ENCODE data around the gene CTDNEP1.

DNA sequence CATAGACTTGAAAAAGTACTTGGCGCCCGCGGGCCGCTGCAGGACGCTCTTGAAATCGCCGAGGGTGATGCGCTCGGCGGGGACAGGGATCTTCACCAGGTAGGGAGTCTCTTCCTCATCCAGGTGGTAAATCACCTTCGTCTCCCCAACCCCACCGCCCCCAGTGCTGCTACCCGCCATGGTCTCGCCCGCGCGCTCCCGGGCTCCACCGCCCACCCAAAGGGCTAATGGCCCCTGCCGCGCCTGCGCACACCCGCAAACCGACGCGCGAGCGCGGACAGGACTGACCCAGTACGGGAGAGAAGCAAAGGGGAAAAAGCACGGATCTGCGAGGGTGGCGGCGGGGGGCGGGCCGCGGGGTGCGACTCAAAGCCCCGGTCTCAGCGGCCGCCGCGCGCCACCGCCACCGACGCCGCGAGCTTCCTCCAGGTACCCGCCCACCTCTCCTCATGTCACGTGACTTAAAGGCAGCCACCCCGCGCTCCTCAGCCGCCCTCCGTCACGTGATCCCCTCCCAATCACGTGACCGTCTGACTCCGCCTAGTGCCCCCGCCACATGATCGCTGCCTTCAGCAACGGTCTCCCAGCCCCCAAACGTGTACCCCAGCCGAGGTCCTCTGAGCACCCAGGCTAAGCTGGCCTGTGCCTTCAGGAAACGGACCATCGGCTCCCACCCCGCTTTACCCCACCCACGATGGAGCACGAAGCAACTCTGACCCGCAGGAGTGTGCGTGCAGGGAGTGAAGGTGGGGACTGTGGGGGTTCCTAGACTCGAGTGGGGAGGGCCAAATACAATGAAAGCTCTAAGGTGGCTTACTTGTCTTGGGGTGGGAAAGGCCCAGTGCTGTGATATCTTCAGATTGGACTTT lies 17.2 kb downstream of the CTDNEP1 start, which contains the start of gene DVL2:
- TF ChIP-seq RFX5 (IDR thresholded peaks at IDR 0.05): no peak
- 0 out of 5 replicates have a peak, but pooled peaks of 1 of the 2 experiments have one; percentile 13 for TF ChIP-seq RAD21 (conservative IDR thresholded peaks at IDR 0.05 in 1 of 2, IDR thresholded peaks at IDR 0.05 in 1 of 2)
- TF ChIP-seq CBX8 (IDR thresholded peaks at IDR 0.05): no peak
- TF ChIP-seq, protein P1, sequence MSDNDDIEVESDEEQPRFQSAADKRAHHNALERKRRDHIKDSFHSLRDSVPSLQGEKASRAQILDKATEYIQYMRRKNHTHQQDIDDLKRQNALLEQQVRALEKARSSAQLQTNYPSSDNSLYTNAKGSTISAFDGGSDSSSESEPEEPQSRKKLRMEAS (IDR thresholded peaks at IDR 0.05): peak; percentile 97
- TF ChIP-seq HDAC2 (IDR thresholded peaks at IDR 0.05): 0 out of 2 replicates have a peak, but pooled peaks have one; percentile 66
- no peak for TF ChIP-seq SREBF2 (IDR thresholded peaks at IDR 0.05)
- TF ChIP-seq, protein P2, sequence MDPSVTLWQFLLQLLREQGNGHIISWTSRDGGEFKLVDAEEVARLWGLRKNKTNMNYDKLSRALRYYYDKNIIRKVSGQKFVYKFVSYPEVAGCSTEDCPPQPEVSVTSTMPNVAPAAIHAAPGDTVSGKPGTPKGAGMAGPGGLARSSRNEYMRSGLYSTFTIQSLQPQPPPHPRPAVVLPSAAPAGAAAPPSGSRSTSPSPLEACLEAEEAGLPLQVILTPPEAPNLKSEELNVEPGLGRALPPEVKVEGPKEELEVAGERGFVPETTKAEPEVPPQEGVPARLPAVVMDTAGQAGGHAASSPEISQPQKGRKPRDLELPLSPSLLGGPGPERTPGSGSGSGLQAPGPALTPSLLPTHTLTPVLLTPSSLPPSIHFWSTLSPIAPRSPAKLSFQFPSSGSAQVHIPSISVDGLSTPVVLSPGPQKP (IDR thresholded peaks at IDR 0.05; ENCODE audit: low read depth, low read length): no peak
- peak; percentile 86 for TF ChIP-seq BHLHE40 (IDR thresholded peaks at IDR 0.05; ENCODE audit: low read depth, low read length)
- TF ChIP-seq, protein P3, sequence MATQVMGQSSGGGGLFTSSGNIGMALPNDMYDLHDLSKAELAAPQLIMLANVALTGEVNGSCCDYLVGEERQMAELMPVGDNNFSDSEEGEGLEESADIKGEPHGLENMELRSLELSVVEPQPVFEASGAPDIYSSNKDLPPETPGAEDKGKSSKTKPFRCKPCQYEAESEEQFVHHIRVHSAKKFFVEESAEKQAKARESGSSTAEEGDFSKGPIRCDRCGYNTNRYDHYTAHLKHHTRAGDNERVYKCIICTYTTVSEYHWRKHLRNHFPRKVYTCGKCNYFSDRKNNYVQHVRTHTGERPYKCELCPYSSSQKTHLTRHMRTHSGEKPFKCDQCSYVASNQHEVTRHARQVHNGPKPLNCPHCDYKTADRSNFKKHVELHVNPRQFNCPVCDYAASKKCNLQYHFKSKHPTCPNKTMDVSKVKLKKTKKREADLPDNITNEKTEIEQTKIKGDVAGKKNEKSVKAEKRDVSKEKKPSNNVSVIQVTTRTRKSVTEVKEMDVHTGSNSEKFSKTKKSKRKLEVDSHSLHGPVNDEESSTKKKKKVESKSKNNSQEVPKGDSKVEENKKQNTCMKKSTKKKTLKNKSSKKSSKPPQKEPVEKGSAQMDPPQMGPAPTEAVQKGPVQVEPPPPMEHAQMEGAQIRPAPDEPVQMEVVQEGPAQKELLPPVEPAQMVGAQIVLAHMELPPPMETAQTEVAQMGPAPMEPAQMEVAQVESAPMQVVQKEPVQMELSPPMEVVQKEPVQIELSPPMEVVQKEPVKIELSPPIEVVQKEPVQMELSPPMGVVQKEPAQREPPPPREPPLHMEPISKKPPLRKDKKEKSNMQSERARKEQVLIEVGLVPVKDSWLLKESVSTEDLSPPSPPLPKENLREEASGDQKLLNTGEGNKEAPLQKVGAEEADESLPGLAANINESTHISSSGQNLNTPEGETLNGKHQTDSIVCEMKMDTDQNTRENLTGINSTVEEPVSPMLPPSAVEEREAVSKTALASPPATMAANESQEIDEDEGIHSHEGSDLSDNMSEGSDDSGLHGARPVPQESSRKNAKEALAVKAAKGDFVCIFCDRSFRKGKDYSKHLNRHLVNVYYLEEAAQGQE (IDR thresholded peaks at IDR 0.05): peak; percentile 47; the same call in 1 of the 2 replicates
- no peak for TF ChIP-seq NR3C1 (IDR thresholded peaks at IDR 0.05)
- TF ChIP-seq, protein P4, sequence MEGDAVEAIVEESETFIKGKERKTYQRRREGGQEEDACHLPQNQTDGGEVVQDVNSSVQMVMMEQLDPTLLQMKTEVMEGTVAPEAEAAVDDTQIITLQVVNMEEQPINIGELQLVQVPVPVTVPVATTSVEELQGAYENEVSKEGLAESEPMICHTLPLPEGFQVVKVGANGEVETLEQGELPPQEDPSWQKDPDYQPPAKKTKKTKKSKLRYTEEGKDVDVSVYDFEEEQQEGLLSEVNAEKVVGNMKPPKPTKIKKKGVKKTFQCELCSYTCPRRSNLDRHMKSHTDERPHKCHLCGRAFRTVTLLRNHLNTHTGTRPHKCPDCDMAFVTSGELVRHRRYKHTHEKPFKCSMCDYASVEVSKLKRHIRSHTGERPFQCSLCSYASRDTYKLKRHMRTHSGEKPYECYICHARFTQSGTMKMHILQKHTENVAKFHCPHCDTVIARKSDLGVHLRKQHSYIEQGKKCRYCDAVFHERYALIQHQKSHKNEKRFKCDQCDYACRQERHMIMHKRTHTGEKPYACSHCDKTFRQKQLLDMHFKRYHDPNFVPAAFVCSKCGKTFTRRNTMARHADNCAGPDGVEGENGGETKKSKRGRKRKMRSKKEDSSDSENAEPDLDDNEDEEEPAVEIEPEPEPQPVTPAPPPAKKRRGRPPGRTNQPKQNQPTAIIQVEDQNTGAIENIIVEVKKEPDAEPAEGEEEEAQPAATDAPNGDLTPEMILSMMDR (IDR thresholded peaks at IDR 0.05): no peak
